GM23338 (cell line): ENCODE measurements around the gene ANKRD60. TPM values are rescaled to one million over a fixed set of nuclear protein-coding genes. Genes with fewer than 3 reads are reported as not detected.

Experiments used
- ATAC-seq: fragments of 200-7000 bp; cut with Tn5 transposase; 3 replicates; pipeline ENCODE4 v1.9.1; 2020
- DNase-seq: peaks from one replicate; pipeline ENCODE4 v3.0.0-alpha.2; 2015; ENCODE audit warnings: low spot score
- H2AFZ ChIP-seq: fragments of 200-600 bp; sonication (generic); 2 replicates; pipeline ENCODE4 v1.8.0; 2016; ENCODE audit warnings: antibody characterized with exemption, mild to moderate bottlenecking, moderate library complexity
- H3F3A ChIP-seq: fragments of 200-600 bp; sonication (generic); replicated peaks from 2 replicates; pipeline ENCODE4 v1.8.0; 2017; ENCODE audit warnings: antibody characterized with exemption, mixed run types, low read depth
- H3K27ac ChIP-seq: fragments of 200-600 bp; sonication (generic); 2 replicates; pipeline ENCODE4 v1.6.1; 2016; ENCODE audit warnings: low read depth
- H3K27me3 ChIP-seq: fragments of 200-600 bp; sonication (generic); 2 replicates; pipeline ENCODE4 v1.8.0; 2016; ENCODE audit warnings: mild to moderate bottlenecking, mixed run types, moderate library complexity; ENCODE audit not compliant: insufficient read depth
- H3K36me3 ChIP-seq: fragments of 200-600 bp; sonication (generic); 2 replicates; pipeline ENCODE4 v1.8.0; 2016; ENCODE audit warnings: mild to moderate bottlenecking; ENCODE audit not compliant: insufficient read depth
- H3K4me1 ChIP-seq: fragments of 200-600 bp; sonication (generic); 2 replicates; pipeline ENCODE4 v1.8.0; 2016; ENCODE audit warnings: mild to moderate bottlenecking, moderate library complexity; ENCODE audit not compliant: insufficient read depth
- H3K4me2 ChIP-seq: fragments of 200-600 bp; sonication (generic); 2 replicates; pipeline ENCODE4 v1.7.1; 2017; ENCODE audit warnings: mixed run types
- H3K4me3 ChIP-seq: fragments of 200-600 bp; sonication (generic); 2 replicates; pipeline ENCODE4 v1.6.1; 2016; ENCODE audit warnings: mixed run types
- H3K79me2 ChIP-seq: fragments of 200-600 bp; sonication (generic); replicated peaks from 2 replicates; pipeline ENCODE4 v1.8.0; 2017; ENCODE audit warnings: mild to moderate bottlenecking; ENCODE audit not compliant: insufficient read depth
- H3K9me2 ChIP-seq: fragments of 200-600 bp; sonication (generic); 2 replicates; pipeline ENCODE4 v1.8.0; 2017; ENCODE audit not compliant: insufficient read depth
- H4K20me1 ChIP-seq: fragments of 200-600 bp; sonication (generic); replicated peaks from 2 replicates; pipeline ENCODE4 v1.8.0; 2017; ENCODE audit warnings: mild to moderate bottlenecking; ENCODE audit not compliant: insufficient read depth
- H3K27ac Mint-ChIP-seq: 2 replicates; pipeline ENCODE4 v1.8.0; 2020; ENCODE audit warnings: inconsistent platforms, mild to moderate bottlenecking, moderate library complexity, mixed read lengths
- H3K27me3 Mint-ChIP-seq: 3 replicates; pipeline ENCODE4 v1.8.0; 2022; ENCODE audit warnings: low read depth, mild to moderate bottlenecking, moderate library complexity, mixed read lengths, inconsistent platforms; ENCODE audit not compliant: insufficient read depth, poor library complexity
- H3K36me3 Mint-ChIP-seq: 3 replicates; pipeline ENCODE4 v1.8.0; 2021; ENCODE audit warnings: low read depth, mild to moderate bottlenecking, inconsistent platforms, moderate library complexity, mixed read lengths
- H3K4me1 Mint-ChIP-seq: 3 replicates; pipeline ENCODE4 v1.8.0; 2020; ENCODE audit warnings: mild to moderate bottlenecking, inconsistent platforms, mixed read lengths
- H3K4me3 Mint-ChIP-seq: 3 replicates; pipeline ENCODE4 v1.8.0; 2021; ENCODE audit warnings: moderate library complexity, mild to moderate bottlenecking, inconsistent platforms, mixed read lengths
- H3K9me3 Mint-ChIP-seq: 3 replicates; pipeline ENCODE4 v1.8.0; 2020; ENCODE audit warnings: moderate library complexity, mild to moderate bottlenecking, inconsistent platforms, mixed read lengths
- CREB1 ChIP-seq: fragments of 250-450 bp; sonication (Bioruptor Pico); IDR thresholded peaks from 2 replicates; pipeline ENCODE4 v1.5.0; 2020; ENCODE audit warnings: low read depth, mild to moderate bottlenecking, moderate library complexity
- EZH2phosphoT487 ChIP-seq: fragments of 200-600 bp; sonication (generic); IDR thresholded peaks from one replicate; pipeline ENCODE4 v1.8.1; 2018; ENCODE audit warnings: antibody characterized with exemption; ENCODE audit not compliant: unreplicated experiment
- JUNB ChIP-seq: IDR thresholded peaks from one replicate; pipeline ENCODE4 v1.6.1; 2016; ENCODE audit warnings: antibody characterized with exemption; ENCODE audit not compliant: unreplicated experiment
- NANOG ChIP-seq: IDR thresholded peaks from 2 replicates; pipeline ENCODE4 v1.6.1; 2016; ENCODE audit warnings: antibody characterized with exemption, borderline replicate concordance
- STAT1 ChIP-seq: IDR thresholded peaks from one replicate; pipeline ENCODE4 v1.6.1; 2016; ENCODE audit warnings: antibody characterized with exemption; ENCODE audit not compliant: unreplicated experiment
- ZNF114 ChIP-seq: fragments of 250-450 bp; sonication (Bioruptor Pico); IDR thresholded peaks from 2 replicates; pipeline ENCODE4 v1.5.0; 2020; ENCODE audit warnings: mild to moderate bottlenecking, moderate library complexity
- ZNF331 ChIP-seq: fragments of 250-450 bp; sonication (Bioruptor Pico); IDR thresholded peaks from 2 replicates; pipeline ENCODE4 v1.5.0; 2020; ENCODE audit warnings: low read depth, mild to moderate bottlenecking, moderate library complexity
- polyA plus RNA-seq: library from polyadenylated mRNA; unstranded; fragments of >200 nt; fragmentation: Nextera tagmentation; extraction: Ambion mirVana; gene quantifications from 2 replicates; pipeline ENCODE4 v1.2.1, GENCODE V29; 2016
- total RNA-seq: library from RNA; depleted of rRNA; stranded (reverse); fragments of >200 nt; shearing (Covaris generic); gene quantifications from 2 replicates; pipeline ENCODE4 v1.2.3, GENCODE V29; 2014
- TF ChIP-seq, protein P1 (sequence below): IDR thresholded peaks from one replicate; pipeline ENCODE4 v1.6.1; 2018; ENCODE audit warnings: antibody characterized with exemption; ENCODE audit not compliant: unreplicated experiment
- TF ChIP-seq, protein P2 (sequence below), 2 experiments: fragments of 200-600 bp in 1 of 2; sonication (generic) in 1 of 2; conservative IDR thresholded peaks; 2 replicates each; pipeline versions ENCODE4 v1.5.1 to v1.6.1; 2016 to 2017; ENCODE audit warnings: antibody characterized with exemption in 2 of 2, low read depth in 2 of 2, mild to moderate bottlenecking in 2 of 2, moderate library complexity in 1 of 2
- TF ChIP-seq, protein P3 (sequence below): fragments of 250-450 bp; sonication (Bioruptor Pico); IDR thresholded peaks from 2 replicates; pipeline ENCODE4 v1.5.0; 2020; ENCODE audit warnings: mild to moderate bottlenecking, moderate library complexity
- TF ChIP-seq, protein P4 (sequence below): IDR thresholded peaks from 2 replicates; pipeline ENCODE4 v1.6.1; 2016; ENCODE audit warnings: antibody characterized with exemption

ANKRD60 gene
- total and polyA plus RNA-seq, 2 experiments from 2014 or later = not detected

DNA sequence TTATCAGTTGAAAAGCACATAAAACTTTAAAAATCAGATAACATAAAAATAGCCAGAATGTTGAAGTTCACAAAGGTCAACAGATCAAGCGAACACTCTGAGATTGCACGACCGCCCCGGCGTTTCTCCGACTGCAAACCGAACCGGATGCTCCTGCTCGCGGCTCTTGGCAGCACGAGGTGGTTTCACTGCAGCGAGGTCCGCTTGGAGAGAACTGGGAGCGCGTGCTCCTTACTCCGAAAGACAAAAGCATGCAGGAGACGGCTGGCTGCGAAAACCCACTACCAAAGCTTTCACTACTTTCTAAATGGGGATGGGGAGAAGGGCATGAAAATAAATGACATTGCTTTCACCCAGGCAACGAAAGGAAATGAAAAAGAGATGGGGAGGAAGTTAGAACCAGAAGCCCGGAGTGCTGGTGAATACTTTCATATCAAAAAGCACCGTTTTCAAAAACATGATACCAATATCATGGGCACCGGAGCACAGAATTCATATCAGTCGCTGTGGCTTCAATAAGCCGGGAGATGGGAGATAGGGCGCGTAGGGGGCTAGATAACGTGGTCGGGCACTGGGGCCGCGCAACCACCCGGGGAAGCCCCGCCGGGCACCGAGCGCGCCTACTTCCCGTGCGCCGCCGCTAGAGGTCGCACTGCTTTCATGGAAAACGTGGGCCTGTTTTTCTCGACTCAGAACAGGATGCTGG is 8.3 kb upstream of the ANKRD60 start:
- peak overlapping the region; percentile 55 for H3K4me3 ChIP-seq
- H3K9me2 ChIP-seq = no peaks in the 10 kb centered on the region
- H3K27me3 Mint-ChIP-seq = no peaks in the 10 kb centered on the region
- H3K79me2 ChIP-seq = no peaks in the 10 kb centered on the region
- peak overlapping the region; percentile 78 for H3K4me2 ChIP-seq
- H3K27me3 ChIP-seq = no peaks in the 10 kb centered on the region
- no peaks in the 10 kb centered on the region for H3F3A ChIP-seq
- peak overlapping the region; percentile 75 for H3K4me3 Mint-ChIP-seq
- no peak overlapping the region for H3K27ac ChIP-seq
- H3K4me1 Mint-ChIP-seq = peaks cover 18% of the 10 kb centered on the region; the same call in 2 of the 3 replicates
- no peak for TF ChIP-seq JUNB
- TF ChIP-seq, protein P1, sequence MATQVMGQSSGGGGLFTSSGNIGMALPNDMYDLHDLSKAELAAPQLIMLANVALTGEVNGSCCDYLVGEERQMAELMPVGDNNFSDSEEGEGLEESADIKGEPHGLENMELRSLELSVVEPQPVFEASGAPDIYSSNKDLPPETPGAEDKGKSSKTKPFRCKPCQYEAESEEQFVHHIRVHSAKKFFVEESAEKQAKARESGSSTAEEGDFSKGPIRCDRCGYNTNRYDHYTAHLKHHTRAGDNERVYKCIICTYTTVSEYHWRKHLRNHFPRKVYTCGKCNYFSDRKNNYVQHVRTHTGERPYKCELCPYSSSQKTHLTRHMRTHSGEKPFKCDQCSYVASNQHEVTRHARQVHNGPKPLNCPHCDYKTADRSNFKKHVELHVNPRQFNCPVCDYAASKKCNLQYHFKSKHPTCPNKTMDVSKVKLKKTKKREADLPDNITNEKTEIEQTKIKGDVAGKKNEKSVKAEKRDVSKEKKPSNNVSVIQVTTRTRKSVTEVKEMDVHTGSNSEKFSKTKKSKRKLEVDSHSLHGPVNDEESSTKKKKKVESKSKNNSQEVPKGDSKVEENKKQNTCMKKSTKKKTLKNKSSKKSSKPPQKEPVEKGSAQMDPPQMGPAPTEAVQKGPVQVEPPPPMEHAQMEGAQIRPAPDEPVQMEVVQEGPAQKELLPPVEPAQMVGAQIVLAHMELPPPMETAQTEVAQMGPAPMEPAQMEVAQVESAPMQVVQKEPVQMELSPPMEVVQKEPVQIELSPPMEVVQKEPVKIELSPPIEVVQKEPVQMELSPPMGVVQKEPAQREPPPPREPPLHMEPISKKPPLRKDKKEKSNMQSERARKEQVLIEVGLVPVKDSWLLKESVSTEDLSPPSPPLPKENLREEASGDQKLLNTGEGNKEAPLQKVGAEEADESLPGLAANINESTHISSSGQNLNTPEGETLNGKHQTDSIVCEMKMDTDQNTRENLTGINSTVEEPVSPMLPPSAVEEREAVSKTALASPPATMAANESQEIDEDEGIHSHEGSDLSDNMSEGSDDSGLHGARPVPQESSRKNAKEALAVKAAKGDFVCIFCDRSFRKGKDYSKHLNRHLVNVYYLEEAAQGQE = no peak
- TF ChIP-seq ZNF114 (CRISPR knock-in tag) = no peak
- TF ChIP-seq STAT1 = no peak
- TF ChIP-seq EZH2phosphoT487 = no peak
- 0 out of 2 replicates have a peak, but pooled peaks have one; percentile 19 for TF ChIP-seq CREB1 (CRISPR knock-in tag)
- TF ChIP-seq, protein P2, sequence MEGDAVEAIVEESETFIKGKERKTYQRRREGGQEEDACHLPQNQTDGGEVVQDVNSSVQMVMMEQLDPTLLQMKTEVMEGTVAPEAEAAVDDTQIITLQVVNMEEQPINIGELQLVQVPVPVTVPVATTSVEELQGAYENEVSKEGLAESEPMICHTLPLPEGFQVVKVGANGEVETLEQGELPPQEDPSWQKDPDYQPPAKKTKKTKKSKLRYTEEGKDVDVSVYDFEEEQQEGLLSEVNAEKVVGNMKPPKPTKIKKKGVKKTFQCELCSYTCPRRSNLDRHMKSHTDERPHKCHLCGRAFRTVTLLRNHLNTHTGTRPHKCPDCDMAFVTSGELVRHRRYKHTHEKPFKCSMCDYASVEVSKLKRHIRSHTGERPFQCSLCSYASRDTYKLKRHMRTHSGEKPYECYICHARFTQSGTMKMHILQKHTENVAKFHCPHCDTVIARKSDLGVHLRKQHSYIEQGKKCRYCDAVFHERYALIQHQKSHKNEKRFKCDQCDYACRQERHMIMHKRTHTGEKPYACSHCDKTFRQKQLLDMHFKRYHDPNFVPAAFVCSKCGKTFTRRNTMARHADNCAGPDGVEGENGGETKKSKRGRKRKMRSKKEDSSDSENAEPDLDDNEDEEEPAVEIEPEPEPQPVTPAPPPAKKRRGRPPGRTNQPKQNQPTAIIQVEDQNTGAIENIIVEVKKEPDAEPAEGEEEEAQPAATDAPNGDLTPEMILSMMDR (conservative IDR thresholded peaks at IDR 0.05; ENCODE audit: low read depth in 2 of 2) = peak; percentile 81 to 90
- TF ChIP-seq, protein P3, sequence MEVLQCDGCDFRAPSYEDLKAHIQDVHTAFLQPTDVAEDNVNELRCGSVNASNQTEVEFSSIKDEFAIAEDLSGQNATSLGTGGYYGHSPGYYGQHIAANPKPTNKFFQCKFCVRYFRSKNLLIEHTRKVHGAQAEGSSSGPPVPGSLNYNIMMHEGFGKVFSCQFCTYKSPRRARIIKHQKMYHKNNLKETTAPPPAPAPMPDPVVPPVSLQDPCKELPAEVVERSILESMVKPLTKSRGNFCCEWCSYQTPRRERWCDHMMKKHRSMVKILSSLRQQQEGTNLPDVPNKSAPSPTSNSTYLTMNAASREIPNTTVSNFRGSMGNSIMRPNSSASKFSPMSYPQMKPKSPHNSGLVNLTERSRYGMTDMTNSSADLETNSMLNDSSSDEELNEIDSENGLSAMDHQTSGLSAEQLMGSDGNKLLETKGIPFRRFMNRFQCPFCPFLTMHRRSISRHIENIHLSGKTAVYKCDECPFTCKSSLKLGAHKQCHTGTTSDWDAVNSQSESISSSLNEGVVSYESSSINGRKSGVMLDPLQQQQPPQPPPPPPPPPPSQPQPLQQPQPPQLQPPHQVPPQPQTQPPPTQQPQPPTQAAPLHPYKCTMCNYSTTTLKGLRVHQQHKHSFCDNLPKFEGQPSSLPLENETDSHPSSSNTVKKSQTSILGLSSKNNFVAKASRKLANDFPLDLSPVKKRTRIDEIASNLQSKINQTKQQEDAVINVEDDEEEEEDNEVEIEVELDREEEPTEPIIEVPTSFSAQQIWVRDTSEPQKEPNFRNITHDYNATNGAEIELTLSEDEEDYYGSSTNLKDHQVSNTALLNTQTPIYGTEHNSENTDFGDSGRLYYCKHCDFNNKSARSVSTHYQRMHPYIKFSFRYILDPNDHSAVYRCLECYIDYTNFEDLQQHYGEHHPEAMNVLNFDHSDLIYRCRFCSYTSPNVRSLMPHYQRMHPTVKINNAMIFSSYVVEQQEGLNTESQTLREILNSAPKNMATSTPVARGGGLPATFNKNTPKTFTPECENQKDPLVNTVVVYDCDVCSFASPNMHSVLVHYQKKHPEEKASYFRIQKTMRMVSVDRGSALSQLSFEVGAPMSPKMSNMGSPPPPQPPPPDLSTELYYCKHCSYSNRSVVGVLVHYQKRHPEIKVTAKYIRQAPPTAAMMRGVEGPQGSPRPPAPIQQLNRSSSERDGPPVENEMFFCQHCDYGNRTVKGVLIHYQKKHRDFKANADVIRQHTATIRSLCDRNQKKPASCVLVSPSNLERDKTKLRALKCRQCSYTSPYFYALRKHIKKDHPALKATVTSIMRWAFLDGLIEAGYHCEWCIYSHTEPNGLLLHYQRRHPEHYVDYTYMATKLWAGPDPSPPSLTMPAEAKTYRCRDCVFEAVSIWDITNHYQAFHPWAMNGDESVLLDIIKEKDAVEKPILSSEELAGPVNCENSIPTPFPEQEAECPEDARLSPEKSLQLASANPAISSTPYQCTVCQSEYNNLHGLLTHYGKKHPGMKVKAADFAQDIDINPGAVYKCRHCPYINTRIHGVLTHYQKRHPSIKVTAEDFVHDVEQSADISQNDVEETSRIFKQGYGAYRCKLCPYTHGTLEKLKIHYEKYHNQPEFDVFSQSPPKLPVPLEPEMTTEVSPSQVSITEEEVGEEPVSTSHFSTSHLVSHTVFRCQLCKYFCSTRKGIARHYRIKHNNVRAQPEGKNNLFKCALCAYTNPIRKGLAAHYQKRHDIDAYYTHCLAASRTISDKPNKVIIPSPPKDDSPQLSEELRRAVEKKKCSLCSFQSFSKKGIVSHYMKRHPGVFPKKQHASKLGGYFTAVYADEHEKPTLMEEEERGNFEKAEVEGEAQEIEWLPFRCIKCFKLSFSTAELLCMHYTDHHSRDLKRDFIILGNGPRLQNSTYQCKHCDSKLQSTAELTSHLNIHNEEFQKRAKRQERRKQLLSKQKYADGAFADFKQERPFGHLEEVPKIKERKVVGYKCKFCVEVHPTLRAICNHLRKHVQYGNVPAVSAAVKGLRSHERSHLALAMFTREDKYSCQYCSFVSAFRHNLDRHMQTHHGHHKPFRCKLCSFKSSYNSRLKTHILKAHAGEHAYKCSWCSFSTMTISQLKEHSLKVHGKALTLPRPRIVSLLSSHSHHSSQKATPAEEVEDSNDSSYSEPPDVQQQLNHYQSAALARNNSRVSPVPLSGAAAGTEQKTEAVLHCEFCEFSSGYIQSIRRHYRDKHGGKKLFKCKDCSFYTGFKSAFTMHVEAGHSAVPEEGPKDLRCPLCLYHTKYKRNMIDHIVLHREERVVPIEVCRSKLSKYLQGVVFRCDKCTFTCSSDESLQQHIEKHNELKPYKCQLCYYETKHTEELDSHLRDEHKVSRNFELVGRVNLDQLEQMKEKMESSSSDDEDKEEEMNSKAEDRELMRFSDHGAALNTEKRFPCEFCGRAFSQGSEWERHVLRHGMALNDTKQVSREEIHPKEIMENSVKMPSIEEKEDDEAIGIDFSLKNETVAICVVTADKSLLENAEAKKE (CRISPR knock-in tag) = no peak
- TF ChIP-seq, protein P4, sequence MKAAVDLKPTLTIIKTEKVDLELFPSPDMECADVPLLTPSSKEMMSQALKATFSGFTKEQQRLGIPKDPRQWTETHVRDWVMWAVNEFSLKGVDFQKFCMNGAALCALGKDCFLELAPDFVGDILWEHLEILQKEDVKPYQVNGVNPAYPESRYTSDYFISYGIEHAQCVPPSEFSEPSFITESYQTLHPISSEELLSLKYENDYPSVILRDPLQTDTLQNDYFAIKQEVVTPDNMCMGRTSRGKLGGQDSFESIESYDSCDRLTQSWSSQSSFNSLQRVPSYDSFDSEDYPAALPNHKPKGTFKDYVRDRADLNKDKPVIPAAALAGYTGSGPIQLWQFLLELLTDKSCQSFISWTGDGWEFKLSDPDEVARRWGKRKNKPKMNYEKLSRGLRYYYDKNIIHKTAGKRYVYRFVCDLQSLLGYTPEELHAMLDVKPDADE = no peak
- no peak for TF ChIP-seq ZNF331 (CRISPR knock-in tag)
- TF ChIP-seq NANOG = no peak
- peak overlapping the region; percentile 82 for H2AFZ ChIP-seq
- no peaks in the 10 kb centered on the region for H3K4me1 ChIP-seq
- peak; percentile 88 for ATAC-seq
- no peaks in the 10 kb centered on the region for H3K9me3 Mint-ChIP-seq
- no peak overlapping the region for H3K27ac Mint-ChIP-seq
- peak; percentile 82 for DNase-seq
- no peaks in the 10 kb centered on the region for H4K20me1 ChIP-seq
- H3K36me3 ChIP-seq = no peaks in the 10 kb centered on the region
- no peaks in the 10 kb centered on the region for H3K36me3 Mint-ChIP-seq
